ENCODE data around the gene SMAD3. TPM values are rescaled to one million over a fixed set of nuclear protein-coding genes. Genes with fewer than 3 reads are reported as not detected.

The SMAD3 gene
- total and polyA plus RNA-seq, 4 donors: 4.0 to 12.2 (median 5.5) TPM

- Histone ChIP-seq H3K27ac (ENCODE audit: low read depth in 1 of 2, low read length in 2 of 2) (no peak overlapping the region), H3K36me3 (ENCODE audit: control insufficient read depth in 4 of 4, insufficient read depth in 3 of 4, low read depth in 1 of 4, low read length in 3 of 4) (peaks cover 0 to 8% (median 0%) of the 10 kb centered on the region in 4 donors), H3K4me1 (ENCODE audit: control insufficient read depth in 4 of 4, insufficient read depth in 4 of 4, low read length in 3 of 4) (peaks cover 0 to 3% (median 0%) of the 10 kb centered on the region in 4 donors), H3K9ac (ENCODE audit: low read depth in 1 of 2, low read length in 2 of 2) (no peak overlapping the region), H3K27me3 (ENCODE audit: control insufficient read depth in 4 of 4, insufficient read depth in 4 of 4, low read length in 3 of 4) (no peaks in the 10 kb centered on the region), H3K9me3 (ENCODE audit: control insufficient read depth in 4 of 4, low read length in 3 of 4) (no peaks in the 10 kb centered on the region), H3K4me3 (ENCODE audit: low read depth in 1 of 3, low read length in 3 of 3) (no peak overlapping the region)
- no peak for DNase-seq (ENCODE audit: low spot score)
- TF ChIP-seq ZBTB33 (IDR thresholded peaks at IDR 0.05) (no peak), REST (IDR thresholded peaks at IDR 0.05) (no peak), HNF4G (IDR thresholded peaks at IDR 0.05) (no peak), JUND (IDR thresholded peaks at IDR 0.05) (no peak)
- 80% methylated on average over 7 of the region's 7 CpGs for WGBS
Measured at GRCh38 chr15:67091980-67092677, 26.7 kb downstream of the SMAD3 start.

GRCh38 chr15:67092752-67093503, 27.5 kb downstream of the SMAD3 start:
- H3K27me3 ChIP-seq (ENCODE audit: control insufficient read depth in 4 of 4, insufficient read depth in 4 of 4, low read length in 3 of 4): no peaks in the 10 kb centered on the region
- TF ChIP-seq HNF4G (IDR thresholded peaks at IDR 0.05) (no peak), HNF4A (conservative IDR thresholded peaks at IDR 0.05) (no peak), NR2F2 (IDR thresholded peaks at IDR 0.05) (no peak), ZBTB33 (IDR thresholded peaks at IDR 0.05) (no peak), TAF1 (conservative IDR thresholded peaks at IDR 0.05) (no peak), REST (IDR thresholded peaks at IDR 0.05) (no peak), ATF3 (IDR thresholded peaks at IDR 0.05) (no peak), MAX (IDR thresholded peaks at IDR 0.05) (no peak), YY1 (IDR thresholded peaks at IDR 0.05) (no peak), CTCF (IDR thresholded peaks at IDR 0.05; ENCODE audit: low read depth, low read length, missing input control) (no peak)
- no peak for DNase-seq (ENCODE audit: low spot score)
- no peak overlapping the region for H3K4me3 ChIP-seq (ENCODE audit: low read depth in 1 of 3, low read length in 3 of 3)
- no peak overlapping the region for H3K27ac ChIP-seq (ENCODE audit: low read depth in 1 of 2, low read length in 2 of 2)
- 93% methylated on average over 9 of the region's 9 CpGs for WGBS
- H3K9me3 ChIP-seq (ENCODE audit: control insufficient read depth in 4 of 4, low read length in 3 of 4): no peaks in the 10 kb centered on the region
- peaks cover under 1 to 6% (median 4%) of the 10 kb centered on the region in 4 donors for H3K4me1 ChIP-seq (ENCODE audit: control insufficient read depth in 4 of 4, insufficient read depth in 4 of 4, low read length in 3 of 4)
- no peak overlapping the region for H3K9ac ChIP-seq (ENCODE audit: low read depth in 1 of 2, low read length in 2 of 2)
- H3K36me3 ChIP-seq (ENCODE audit: control insufficient read depth in 4 of 4, insufficient read depth in 3 of 4, low read depth in 1 of 4, low read length in 3 of 4): peaks cover 0 to 8% (median 0%) of the 10 kb centered on the region in 4 donors

All from liver (tissue), 9 donors.